Medulla oblongata (tissue), 1 donor: ENCODE data around the gene RPL41.
A peak's percentile ranks its signal among the peaks of the same experiment; 100 is the strongest.
"Not testable (repeated sequence)": the region's sequence is repeated elsewhere in the genome, so short reads cannot be mapped to it uniquely, and the experiment has no call there.

Experiments
- DNase-seq: peaks from one replicate; pipeline ENCODE4 v3.0.0-alpha.2; 2015; ENCODE audit errors: extremely low spot score

The RPL41 gene

DNA sequence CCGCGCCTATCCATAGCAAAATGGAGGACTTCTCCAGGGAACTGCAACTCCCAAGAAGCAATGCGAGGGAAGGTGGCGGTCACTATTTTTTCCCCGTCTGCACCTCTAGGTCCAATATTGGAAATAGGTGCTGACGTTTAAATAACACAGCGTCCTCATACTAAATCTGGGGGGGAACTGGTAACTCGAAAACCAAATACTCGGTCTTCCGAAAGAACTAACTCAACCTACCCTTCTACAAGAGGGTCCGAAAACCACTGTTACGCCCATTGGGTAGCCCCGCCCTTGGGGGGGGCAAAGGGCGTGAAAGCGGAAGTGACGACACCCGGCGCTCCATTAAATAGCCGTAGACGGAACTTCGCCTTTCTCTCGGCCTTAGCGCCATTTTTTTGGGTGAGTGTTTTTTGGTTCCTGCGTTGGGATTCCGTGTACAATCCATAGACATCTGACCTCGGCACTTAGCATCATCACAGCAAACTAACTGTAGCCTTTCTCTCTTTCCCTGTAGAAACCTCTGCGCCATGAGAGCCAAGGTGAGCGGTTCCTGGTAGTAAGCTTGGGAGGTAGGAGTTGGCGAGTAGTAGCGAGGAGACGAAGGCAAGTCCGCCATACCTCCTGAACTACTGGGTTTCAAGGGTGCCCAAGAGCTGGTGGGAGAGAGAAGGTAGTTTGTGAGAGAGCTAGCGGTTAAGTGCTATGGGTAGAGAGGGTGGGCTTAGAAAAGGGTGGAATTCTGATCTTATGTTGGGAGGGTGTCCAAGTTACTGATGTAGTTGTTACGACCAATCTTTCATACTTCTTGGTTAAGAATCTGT lies at the start of gene RPL41:
TSS of gene RPL41 (plus strand) at position 367 of the 815 bp plus-strand sequence.
- DNase-seq = peak; percentile 98

DNA sequence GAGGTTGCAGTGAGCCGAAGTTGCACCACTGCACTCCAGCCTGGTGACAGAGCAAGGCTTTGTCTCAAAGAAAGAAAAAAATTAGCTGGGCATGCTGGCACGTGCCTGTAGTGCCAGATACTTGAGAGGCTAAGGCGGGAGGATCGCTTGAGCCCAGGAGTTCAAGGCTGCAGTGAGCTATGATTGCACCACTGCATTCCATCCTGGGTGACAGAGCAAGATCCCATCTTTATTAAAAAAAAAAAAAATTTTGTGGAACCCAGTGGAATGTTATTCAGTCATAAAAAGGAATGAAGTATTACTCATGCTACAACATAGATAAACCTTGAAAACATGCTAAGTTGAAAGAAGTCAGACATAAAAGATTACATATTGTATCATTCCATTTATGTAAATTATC lies 44.8 kb upstream of the RPL41 start:
- DNase-seq = no peak

DNA sequence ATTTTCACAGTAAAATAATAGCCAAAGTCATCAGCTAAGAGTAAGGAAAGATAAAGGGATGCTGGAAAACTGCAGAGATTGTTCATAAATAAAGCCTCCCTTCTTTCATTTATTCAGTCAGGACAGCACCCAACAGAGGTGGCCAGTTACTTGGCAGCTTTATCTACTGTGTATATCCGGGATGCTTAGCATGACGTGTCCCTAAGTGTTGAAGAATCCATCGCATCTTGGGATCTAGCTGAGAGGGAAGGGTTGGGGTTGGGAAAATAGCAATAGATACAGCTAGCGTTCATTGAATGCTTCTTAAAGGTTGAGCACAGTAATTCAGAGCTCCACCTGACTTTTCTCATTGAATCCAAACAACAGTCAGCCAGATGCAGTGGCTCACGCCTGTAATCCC lies 42.0 kb upstream of the RPL41 start:
- DNase-seq = no peak

- DNase-seq = not testable (repeated sequence)
Measured at GRCh38 chr12:56077966-56078365, 38.5 kb upstream of the RPL41 start.

GRCh38 chr12:56078427-56078826 lies 38.0 kb upstream of the RPL41 start:
- DNase-seq = no peak

DNA sequence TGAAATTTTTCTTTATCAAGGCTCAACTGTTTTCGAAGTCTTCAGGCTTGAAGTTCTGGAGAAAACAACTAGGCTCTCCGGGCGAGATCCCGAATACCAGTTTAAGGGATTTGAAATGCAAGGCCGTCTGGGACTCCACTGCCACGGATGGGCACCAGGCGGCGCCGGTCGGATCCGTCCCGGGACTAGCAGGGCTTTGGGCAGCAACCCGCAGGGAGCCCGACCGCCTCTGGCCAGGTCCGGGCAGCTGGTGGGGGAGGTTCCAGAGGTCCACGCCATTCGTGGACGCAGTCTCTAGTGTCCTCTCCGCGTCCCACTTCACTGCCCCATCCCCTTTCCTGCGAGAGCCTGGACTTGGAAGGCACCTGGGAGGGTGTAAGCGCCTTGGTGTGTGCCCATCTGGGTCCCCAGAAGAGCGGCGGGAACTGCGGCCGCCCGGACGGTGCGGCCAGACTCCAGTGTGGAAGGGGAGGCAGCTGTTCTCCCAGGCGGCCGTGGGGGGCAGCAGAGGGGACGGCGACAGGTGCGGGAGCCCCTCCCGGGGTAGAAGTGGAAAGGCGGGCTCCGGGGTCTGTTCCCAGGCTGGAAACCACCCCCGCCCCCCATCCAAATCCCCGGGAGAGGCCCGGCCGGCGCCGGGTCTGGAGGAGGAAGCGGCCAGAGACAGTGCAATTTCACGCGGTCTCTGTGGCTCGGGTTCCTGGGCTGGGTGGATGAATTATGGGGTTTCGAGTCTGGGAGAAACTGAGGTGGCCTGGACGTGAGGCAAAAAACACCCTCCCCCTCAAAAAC lies 37.3 kb upstream of the RPL41 start:
- DNase-seq = peak; percentile 85

- DNase-seq = peak; percentile 76
Measured at GRCh38 chr12:56079723-56080555, 36.5 kb upstream of the RPL41 start, which contains the start of gene ERBB3. TSS of gene ERBB3 (plus strand) at chr12:56080165. CDS start at chr12:56080301, 136 bp downstream.

DNA sequence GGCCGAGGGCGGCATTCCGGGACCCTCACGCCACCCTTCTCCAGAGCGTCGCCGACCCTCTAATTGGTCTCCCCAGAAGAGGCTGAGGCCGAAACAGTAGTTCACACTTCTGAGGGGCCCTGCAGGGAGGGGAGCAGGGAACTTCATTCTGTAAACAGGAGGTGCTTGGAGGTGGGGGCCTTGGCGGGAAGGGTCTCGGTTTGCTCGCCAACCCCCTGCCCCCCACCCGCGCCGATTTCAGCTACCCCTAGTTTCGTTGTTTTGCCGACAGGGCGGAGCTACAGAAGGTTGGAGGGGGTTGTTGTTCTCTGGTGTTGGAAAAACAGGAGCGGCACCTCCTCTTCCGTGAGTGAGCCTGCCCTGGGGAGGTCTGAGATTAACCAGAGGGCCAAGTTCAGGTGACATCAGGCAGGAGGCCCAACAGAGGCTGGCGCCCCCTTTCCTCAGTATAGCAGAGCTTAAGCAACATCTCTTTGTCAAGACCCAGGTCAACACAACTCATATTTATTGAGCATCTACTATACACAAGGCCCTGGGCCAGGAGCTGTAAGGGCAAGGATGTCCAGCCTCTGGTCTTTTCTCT lies 35.8 kb upstream of the RPL41 start:
- DNase-seq = no peak

- peak; percentile 79 for DNase-seq
Measured at GRCh38 chr12:56081393-56082347, 34.8 kb upstream of the RPL41 start.

- DNase-seq = no peak
Measured at GRCh38 chr12:56082382-56082781, 34.1 kb upstream of the RPL41 start.

- DNase-seq = peak; percentile 93
Measured at GRCh38 chr12:56082967-56083366, 33.5 kb upstream of the RPL41 start.

- peak; percentile 18 for DNase-seq
Measured at GRCh38 chr12:56084958-56085543, 31.4 kb upstream of the RPL41 start.

GRCh38 chr12:56086096-56086495 lies 30.3 kb upstream of the RPL41 start:
- no peak for DNase-seq

DNA sequence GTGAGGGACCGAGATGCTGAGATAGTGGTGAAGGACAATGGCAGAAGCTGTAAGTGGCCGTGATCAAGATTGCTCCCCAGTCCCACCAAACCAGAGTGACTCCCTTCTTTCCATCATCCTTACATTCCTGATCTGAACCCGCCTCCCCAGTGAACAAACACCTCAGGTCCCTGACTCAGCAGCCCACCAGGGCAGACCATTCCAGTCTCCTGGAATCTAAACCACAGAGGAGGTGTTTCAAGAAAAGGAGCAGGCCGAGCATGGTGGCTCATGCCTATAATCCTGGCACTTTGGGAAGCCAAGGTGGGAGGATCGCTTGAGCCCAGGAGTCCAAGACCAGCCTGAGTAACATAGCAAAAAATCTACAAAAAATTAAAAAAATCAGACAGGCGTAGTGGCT lies 29.8 kb upstream of the RPL41 start:
- no peak for DNase-seq

- no peak for DNase-seq
Measured at GRCh38 chr12:56087220-56087619, 29.2 kb upstream of the RPL41 start.

GRCh38 chr12:56097738-56098137 lies 18.7 kb upstream of the RPL41 start:
- DNase-seq = no peak

GRCh38 chr12:56098592-56098991 lies 17.8 kb upstream of the RPL41 start:
- DNase-seq = no peak

GRCh38 chr12:56099787-56100186 lies 16.6 kb upstream of the RPL41 start:
- no peak for DNase-seq

DNA sequence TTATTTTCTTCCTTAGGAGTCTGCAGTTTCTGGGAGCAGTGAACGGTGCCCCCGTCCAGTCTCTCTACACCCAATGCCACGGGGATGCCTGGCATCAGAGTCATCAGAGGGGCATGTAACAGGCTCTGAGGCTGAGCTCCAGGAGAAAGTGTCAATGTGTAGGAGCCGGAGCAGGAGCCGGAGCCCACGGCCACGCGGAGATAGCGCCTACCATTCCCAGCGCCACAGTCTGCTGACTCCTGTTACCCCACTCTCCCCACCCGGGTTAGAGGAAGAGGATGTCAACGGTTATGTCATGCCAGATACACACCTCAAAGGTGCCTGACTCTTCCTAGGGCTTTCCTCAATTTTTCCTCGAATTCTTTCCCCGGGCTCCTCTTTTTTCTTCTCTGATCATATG lies 15.4 kb upstream of the RPL41 start:
- DNase-seq = no peak

GRCh38 chr12:56102683-56103065 lies 13.8 kb upstream of the RPL41 start:
- DNase-seq = no peak
